Thymus (tissue), 11 donors: ENCODE measurements around the gene ATP13A3. TPM values are rescaled to one million over a fixed set of nuclear protein-coding genes. Genes with fewer than 3 reads are reported as not detected.

Experiments used
- DNase-seq, 9 donors: peaks; one replicate each; pipeline ENCODE4 v3.0.0-alpha.2; 2013; ENCODE audit warnings: low spot score in 9 of 9, low read depth in 6 of 9, missing footprints in 1 of 9
- H3K27ac ChIP-seq, 2 donors: one replicate each; pipeline ENCODE4 v1.5.1; 2013; ENCODE audit warnings: control low read depth in 1 of 2, low read depth in 1 of 2, low read length in 1 of 2, mild to moderate bottlenecking in 1 of 2, moderate library complexity in 1 of 2
- H3K27me3 ChIP-seq, 2 donors: one replicate each; pipeline ENCODE4 v1.5.1; 2013; ENCODE audit warnings: low read length in 1 of 2; ENCODE audit not compliant: control insufficient read depth in 2 of 2, insufficient read depth in 1 of 2
- H3K36me3 ChIP-seq, 2 donors: one replicate each; pipeline ENCODE4 v1.5.1; 2013; ENCODE audit warnings: low read length in 1 of 2, mild to moderate bottlenecking in 1 of 2, moderate library complexity in 1 of 2; ENCODE audit not compliant: control insufficient read depth in 2 of 2, insufficient read depth in 2 of 2
- H3K4me1 ChIP-seq, 2 donors: one replicate each; pipeline ENCODE4 v1.5.1; 2013; ENCODE audit warnings: low read length in 2 of 2; ENCODE audit not compliant: control insufficient read depth in 2 of 2, insufficient read depth in 2 of 2
- H3K4me3 ChIP-seq, 2 donors: one replicate each; pipeline ENCODE4 v1.5.1; 2013; ENCODE audit warnings: low read length in 2 of 2, control low read depth in 1 of 2, mild to moderate bottlenecking in 1 of 2
- H3K9me3 ChIP-seq, 2 donors: one replicate each; pipeline ENCODE4 v1.5.1; 2013; ENCODE audit warnings: low read length in 1 of 2, mild to moderate bottlenecking in 1 of 2; ENCODE audit not compliant: control insufficient read depth in 2 of 2, insufficient read depth in 1 of 2
- WGBS: extraction: QIAGEN DNeasy Blood & Tissue Kit; methylation state at CpG from one replicate; pipeline ENCODE4 v1.1.7; 2013; 5-methylcytosine and 5-hydroxymethylcytosine counted together
- polyA plus RNA-seq: library from polyadenylated mRNA; stranded (reverse); fragments of 200-250 nt; gene quantifications from one replicate; pipeline ENCODE4 v1.2.3, GENCODE V29; 2013
- total RNA-seq: library from RNA; stranded (reverse); fragments of 120-200 nt; gene quantifications from one replicate; pipeline ENCODE4 v1.2.4, GENCODE V29; 2013
- donor health status: healthy.

Gene ATP13A3
- total and polyA plus RNA-seq, 2 donors: 18.9 to 40.1 TPM

- no peak for DNase-seq
- 18% methylated on average over 2 of the region's 2 CpGs for WGBS
- H3K4me3 ChIP-seq: peak within 1 kb of the TSS; percentile 26 to 43
These were observed 87.6 kb downstream of the ATP13A3 start, which contains the start of gene GP5 for GRCh38 chr3:194399166-194399565. Gene GP5, minus strand, starts transcription at chr3:194399266. Its CDS starts 984 bp downstream, at chr3:194398282.

GRCh38 chr3:194397757-194398312 is 89.0 kb downstream of the ATP13A3 start:
- Histone ChIP-seq H3K4me1 (peaks cover 24 to 49% of the 10 kb centered on the region in 2 donors), H3K36me3 (no peaks in the 10 kb centered on the region), H3K27me3 (peaks cover 24 to 41% of the 10 kb centered on the region in 2 donors), H3K4me3 (peak overlapping the region; percentile 26 to 43), H3K27ac (peak overlapping the region; percentile 25 to 57), H3K9me3 (no peaks in the 10 kb centered on the region)
- WGBS: 2% methylated on average over 38 of the region's 38 CpGs
- peak in 4 of 9 donors; percentile 20 to 49 (median 33) for DNase-seq

More at GRCh38 chr3:194399166-194399565, 87.6 kb downstream of the ATP13A3 start, which contains the start of gene GP5:
- H3K27ac ChIP-seq: peak within 1 kb of the TSS in 1 of 2 donors; percentile 25
- peaks cover 24 to 41% of the 10 kb centered on the region in 2 donors for H3K27me3 ChIP-seq
- peaks cover 24 to 49% of the 10 kb centered on the region in 2 donors for H3K4me1 ChIP-seq
- no peaks in the 10 kb centered on the region for H3K36me3 ChIP-seq
- H3K9me3 ChIP-seq: no peaks in the 10 kb centered on the region

GRCh38 chr3:194396859-194397756 is 89.7 kb downstream of the ATP13A3 start:
- H3K27me3 ChIP-seq: peaks cover 24 to 41% of the 10 kb centered on the region in 2 donors
- peak in 7 of 9 donors; percentile 36 to 78 (median 59) for DNase-seq
- under 1% methylated on average over 73 of the region's 73 CpGs for WGBS
- H3K4me1 ChIP-seq: peaks cover 24 to 49% of the 10 kb centered on the region in 2 donors
- H3K36me3 ChIP-seq: no peaks in the 10 kb centered on the region
- peak overlapping the region; percentile 26 to 43 for H3K4me3 ChIP-seq
- peaks cover 0 to under 1% of the 10 kb centered on the region in 2 donors for H3K9me3 ChIP-seq
- H3K27ac ChIP-seq: peak overlapping the region; percentile 57 to 74

- DNase-seq: no peak
- Histone ChIP-seq H3K4me1 (peaks cover 24 to 49% of the 10 kb centered on the region in 2 donors), H3K27ac (peak overlapping the region; percentile 47 to 74), H3K36me3 (no peaks in the 10 kb centered on the region), H3K4me3 (peak overlapping the region in 1 of 2 donors; percentile 43), H3K9me3 (peaks cover 0 to 3% of the 10 kb centered on the region in 2 donors), H3K27me3 (peaks cover 24 to 41% of the 10 kb centered on the region in 2 donors)
- WGBS: 4% methylated on average over 13 of the region's 13 CpGs
These were observed 90.3 kb downstream of the ATP13A3 start for GRCh38 chr3:194396539-194396858.

- peaks cover 0 to 3% of the 10 kb centered on the region in 2 donors for H3K9me3 ChIP-seq
- WGBS: 35% methylated on average over 26 of the region's 26 CpGs
- no peak overlapping the region for H3K4me3 ChIP-seq
- peak overlapping the region in 1 of 2 donors; percentile 47 for H3K27ac ChIP-seq
- H3K4me1 ChIP-seq: peaks cover 24 to 49% of the 10 kb centered on the region in 2 donors
- H3K36me3 ChIP-seq: no peaks in the 10 kb centered on the region
- H3K27me3 ChIP-seq: peaks cover 24 to 41% of the 10 kb centered on the region in 2 donors
- peak in 8 of 9 donors; percentile 44 to 88 (median 60) for DNase-seq
These were observed 90.8 kb downstream of the ATP13A3 start for GRCh38 chr3:194395778-194396538.

- no peak overlapping the region for H3K27ac ChIP-seq
- WGBS: 90% methylated on average over 5 of the region's 5 CpGs
These were observed 91.6 kb downstream of the ATP13A3 start for GRCh38 chr3:194395212-194395611.

GRCh38 chr3:194392576-194392975 is 94.2 kb downstream of the ATP13A3 start:
- 96% methylated on average over 7 of the region's 7 CpGs for WGBS
- Histone ChIP-seq H3K36me3 (no peaks in the 10 kb centered on the region), H3K4me1 (peaks cover 11 to 30% of the 10 kb centered on the region in 2 donors), H3K27me3 (peaks cover 13 to 25% of the 10 kb centered on the region in 2 donors), H3K27ac (no peak overlapping the region), H3K9me3 (peaks cover 0 to 13% of the 10 kb centered on the region in 2 donors), H3K4me3 (no peak overlapping the region)
- DNase-seq: no peak

More at GRCh38 chr3:194395212-194395611, 91.6 kb downstream of the ATP13A3 start:
- H3K4me3 ChIP-seq: no peak overlapping the region
- no peaks in the 10 kb centered on the region for H3K36me3 ChIP-seq
- H3K9me3 ChIP-seq: peaks cover 0 to 3% of the 10 kb centered on the region in 2 donors
- DNase-seq: no peak
- peaks cover 24 to 41% of the 10 kb centered on the region in 2 donors for H3K27me3 ChIP-seq
- H3K4me1 ChIP-seq: peaks cover 24 to 49% of the 10 kb centered on the region in 2 donors

- H3K27ac ChIP-seq: no peak overlapping the region
- H3K4me3 ChIP-seq: no peak overlapping the region
- no peaks in the 10 kb centered on the region for H3K36me3 ChIP-seq
- H3K4me1 ChIP-seq: peaks cover 0 to 13% of the 10 kb centered on the region in 2 donors
- peaks cover 0 to 10% of the 10 kb centered on the region in 2 donors for H3K27me3 ChIP-seq
- peaks cover 0 to 13% of the 10 kb centered on the region in 2 donors for H3K9me3 ChIP-seq
- no peak for DNase-seq
These were observed 96.0 kb downstream of the ATP13A3 start for GRCh38 chr3:194390835-194391234.
